Measurements from ENCODE around the gene RNF212.
"Not testable (repeated sequence)": the region's sequence is repeated elsewhere in the genome, so short reads cannot be mapped to it uniquely, and the experiment has no call there.

RNF212 gene

GRCh38 chr4:1060621-1061020 lies 52.7 kb downstream of the RNF212 start:
- DNase-seq = no peak

GRCh38 chr4:1060121-1060520 lies 53.2 kb downstream of the RNF212 start:
- DNase-seq = no peak

GRCh38 chr4:1058997-1059665 lies 54.2 kb downstream of the RNF212 start:
- no peak for DNase-seq

GRCh38 chr4:1058198-1058996 lies 55.0 kb downstream of the RNF212 start:
- no peak for DNase-seq

- DNase-seq = no peak
Measured at GRCh38 chr4:1057403-1057745, 56.0 kb downstream of the RNF212 start.

- DNase-seq = no peak
Measured at GRCh38 chr4:1056671-1057402, 56.5 kb downstream of the RNF212 start.

- peak; percentile 69 for DNase-seq
Measured at GRCh38 chr4:1055721-1056590, 57.4 kb downstream of the RNF212 start.

GRCh38 chr4:1055243-1055701 lies 58.1 kb downstream of the RNF212 start:
- DNase-seq = not testable (repeated sequence)

- DNase-seq = not testable (repeated sequence)
Measured at GRCh38 chr4:1054696-1055242, 58.6 kb downstream of the RNF212 start.

- not testable (repeated sequence) for DNase-seq
Measured at GRCh38 chr4:1053891-1054290, 59.5 kb downstream of the RNF212 start.

- no peak for DNase-seq
Measured at GRCh38 chr4:1053080-1053661, 60.2 kb downstream of the RNF212 start.

- DNase-seq = no peak
Measured at GRCh38 chr4:1052231-1052671, 61.1 kb downstream of the RNF212 start.

GRCh38 chr4:1051472-1051871 lies 61.9 kb downstream of the RNF212 start:
- no peak for DNase-seq

GRCh38 chr4:1050486-1051213 lies 62.7 kb downstream of the RNF212 start:
- DNase-seq = no peak

- DNase-seq = no peak
Measured at GRCh38 chr4:1049591-1049905, 63.8 kb downstream of the RNF212 start.

- DNase-seq = no peak
Measured at GRCh38 chr4:1048773-1049590, 64.4 kb downstream of the RNF212 start.

GRCh38 chr4:1047976-1048772 lies 65.2 kb downstream of the RNF212 start:
- no peak for DNase-seq

- no peak for DNase-seq
Measured at GRCh38 chr4:1047106-1047975, 66.0 kb downstream of the RNF212 start.
